ENCODE data around the gene CXCL16.

The CXCL16 gene

GRCh38 chr17:4725646-4726310 is 13.9 kb downstream of the CXCL16 start:
- Histone ChIP-seq H3K27ac (ENCODE audit: low read depth, low read length) (no peak overlapping the region), H3K4ac (ENCODE audit: low read depth, low read length) (no peak overlapping the region), H2AK5ac (ENCODE audit: low read length) (no peak overlapping the region), H3K9ac (ENCODE audit: low read length) (no peak overlapping the region), H2BK12ac (ENCODE audit: low read length) (no peak overlapping the region), H3K14ac (ENCODE audit: low read length) (no peak overlapping the region), H3K18ac (ENCODE audit: low read length) (no peak overlapping the region), H3K4me1 (ENCODE audit: control insufficient read depth in 1 of 2, insufficient read depth in 2 of 2, low read length in 2 of 2) (peaks cover 0 to 2% of the 10 kb centered on the region in 2 experiments), H4K8ac (ENCODE audit: low read depth, low read length) (no peak overlapping the region), H4K12ac (ENCODE audit: low read depth, low read length) (no peak overlapping the region), H4K91ac (ENCODE audit: low read depth, low read length) (no peak overlapping the region), H3K79me1 (ENCODE audit: low read length) (no peaks in the 10 kb centered on the region), H3K27me3 (ENCODE audit: insufficient read depth, low read length) (no peaks in the 10 kb centered on the region), H2AFZ (ENCODE audit: insufficient read depth, low read length, poor library complexity) (no peak overlapping the region), H2BK5ac (ENCODE audit: low read depth, low read length, poor library complexity) (no peak overlapping the region), H3K23ac (ENCODE audit: low read length) (no peak overlapping the region), H2BK120ac (ENCODE audit: insufficient read depth, low read length, poor library complexity) (no peak overlapping the region), H3K79me2 (ENCODE audit: control insufficient read depth, insufficient read depth, low read length, poor library complexity) (no peaks in the 10 kb centered on the region), H3K9me3 (ENCODE audit: insufficient read depth, low read depth, low read length) (peaks cover 4% of the 10 kb centered on the region), H3K4me2 (ENCODE audit: low read length) (no peak overlapping the region), H3K4me3 (ENCODE audit: low read depth, low read length) (no peak overlapping the region), H3K36me3 (ENCODE audit: control insufficient read depth in 1 of 2, insufficient read depth in 2 of 2, low read length in 2 of 2) (no peaks in the 10 kb centered on the region)
- DNase-seq: no peak
- WGBS (ENCODE audit: extremely low coverage, insufficient coverage, insufficient read length): no CpG with 5 or more reads among the region's 9 CpGs

GRCh38 chr17:4724650-4725049 is 15.1 kb downstream of the CXCL16 start:
- no peak overlapping the region for H3K27ac ChIP-seq (ENCODE audit: low read depth, low read length)
- H3K4ac ChIP-seq (ENCODE audit: low read depth, low read length): no peak overlapping the region
- no peak overlapping the region for H4K12ac ChIP-seq (ENCODE audit: low read depth, low read length)
- H2BK12ac ChIP-seq (ENCODE audit: low read length): no peak overlapping the region
- no peaks in the 10 kb centered on the region for H3K27me3 ChIP-seq (ENCODE audit: insufficient read depth, low read length)
- no peak overlapping the region for H2AFZ ChIP-seq (ENCODE audit: insufficient read depth, low read length, poor library complexity)
- peaks cover 4% of the 10 kb centered on the region for H3K9me3 ChIP-seq (ENCODE audit: insufficient read depth, low read depth, low read length)
- H3K79me2 ChIP-seq (ENCODE audit: control insufficient read depth, insufficient read depth, low read length, poor library complexity): no peaks in the 10 kb centered on the region
- no peak overlapping the region for H2AK5ac ChIP-seq (ENCODE audit: low read length)
- no peaks in the 10 kb centered on the region for H3K36me3 ChIP-seq (ENCODE audit: control insufficient read depth in 1 of 2, insufficient read depth in 2 of 2, low read length in 2 of 2)
- H3K14ac ChIP-seq (ENCODE audit: low read length): no peak overlapping the region
- no peak overlapping the region for H3K9ac ChIP-seq (ENCODE audit: low read length)
- no peak overlapping the region for H2BK120ac ChIP-seq (ENCODE audit: insufficient read depth, low read length, poor library complexity)
- no CpG with 5 or more reads among the region's 5 CpGs for WGBS (ENCODE audit: extremely low coverage, insufficient coverage, insufficient read length)
- no peak overlapping the region for H3K4me3 ChIP-seq (ENCODE audit: low read depth, low read length)
- no peaks in the 10 kb centered on the region for H3K4me1 ChIP-seq (ENCODE audit: control insufficient read depth in 1 of 2, insufficient read depth in 2 of 2, low read length in 2 of 2)
- no peak overlapping the region for H3K4me2 ChIP-seq (ENCODE audit: low read length)
- H3K79me1 ChIP-seq (ENCODE audit: low read length): no peaks in the 10 kb centered on the region
- H4K91ac ChIP-seq (ENCODE audit: low read depth, low read length): no peak overlapping the region
- DNase-seq: no peak
- no peak overlapping the region for H4K8ac ChIP-seq (ENCODE audit: low read depth, low read length)
- no peak overlapping the region for H3K18ac ChIP-seq (ENCODE audit: low read length)
- H3K23ac ChIP-seq (ENCODE audit: low read length): no peak overlapping the region
- no peak overlapping the region for H2BK5ac ChIP-seq (ENCODE audit: low read depth, low read length, poor library complexity)

DNA sequence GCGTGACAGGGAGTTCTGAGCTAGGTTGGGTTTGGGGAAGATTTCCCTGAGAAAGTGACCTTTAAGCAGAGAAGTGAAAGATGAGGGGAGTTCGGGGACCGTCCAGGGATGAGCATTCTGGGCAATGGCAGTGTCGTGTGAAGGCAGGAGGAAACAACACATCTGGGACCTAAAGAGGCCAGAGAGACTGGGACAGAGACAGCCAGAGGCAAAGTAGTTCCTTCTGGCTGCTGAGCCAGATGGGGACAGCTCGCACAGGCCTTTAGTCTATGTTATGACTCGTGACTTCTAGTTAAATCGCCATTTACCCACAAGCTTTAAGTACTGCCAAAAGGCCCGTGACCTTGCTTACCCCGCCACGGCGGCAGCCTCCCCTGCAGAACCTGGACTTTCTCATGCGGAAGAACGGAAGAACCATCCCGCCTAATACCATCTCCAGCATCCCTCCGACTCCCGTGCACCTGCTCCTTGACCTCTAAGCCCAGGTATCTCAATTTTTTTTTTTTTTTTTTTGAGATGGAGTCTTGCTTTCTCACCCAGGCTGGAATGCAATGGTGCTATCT is 17.0 kb downstream of the CXCL16 start:
- Histone ChIP-seq H3K14ac (ENCODE audit: low read length) (no peak overlapping the region), H3K4me1 (ENCODE audit: control insufficient read depth in 1 of 2, insufficient read depth in 2 of 2, low read length in 2 of 2) (no peaks in the 10 kb centered on the region), H3K9me3 (ENCODE audit: insufficient read depth, low read depth, low read length) (peaks cover 4% of the 10 kb centered on the region), H4K8ac (ENCODE audit: low read depth, low read length) (no peak overlapping the region), H3K36me3 (ENCODE audit: control insufficient read depth in 1 of 2, insufficient read depth in 2 of 2, low read length in 2 of 2) (no peaks in the 10 kb centered on the region), H3K27ac (ENCODE audit: low read depth, low read length) (no peak overlapping the region), H2BK12ac (ENCODE audit: low read length) (no peak overlapping the region), H3K23ac (ENCODE audit: low read length) (no peak overlapping the region), H3K79me1 (ENCODE audit: low read length) (no peaks in the 10 kb centered on the region), H4K12ac (ENCODE audit: low read depth, low read length) (no peak overlapping the region), H2BK120ac (ENCODE audit: insufficient read depth, low read length, poor library complexity) (no peak overlapping the region), H3K18ac (ENCODE audit: low read length) (no peak overlapping the region), H3K9ac (ENCODE audit: low read length) (no peak overlapping the region), H4K91ac (ENCODE audit: low read depth, low read length) (no peak overlapping the region), H3K4ac (ENCODE audit: low read depth, low read length) (no peak overlapping the region), H2AFZ (ENCODE audit: insufficient read depth, low read length, poor library complexity) (no peak overlapping the region), H3K27me3 (ENCODE audit: insufficient read depth, low read length) (no peaks in the 10 kb centered on the region), H3K4me2 (ENCODE audit: low read length) (no peak overlapping the region), H3K79me2 (ENCODE audit: control insufficient read depth, insufficient read depth, low read length, poor library complexity) (no peaks in the 10 kb centered on the region), H2AK5ac (ENCODE audit: low read length) (no peak overlapping the region), H3K4me3 (ENCODE audit: low read depth, low read length) (no peak overlapping the region), H2BK5ac (ENCODE audit: low read depth, low read length, poor library complexity) (no peak overlapping the region)
- DNase-seq: no peak
- no CpG with 5 or more reads among the region's 16 CpGs for WGBS (ENCODE audit: extremely low coverage, insufficient coverage, insufficient read length)

DNA sequence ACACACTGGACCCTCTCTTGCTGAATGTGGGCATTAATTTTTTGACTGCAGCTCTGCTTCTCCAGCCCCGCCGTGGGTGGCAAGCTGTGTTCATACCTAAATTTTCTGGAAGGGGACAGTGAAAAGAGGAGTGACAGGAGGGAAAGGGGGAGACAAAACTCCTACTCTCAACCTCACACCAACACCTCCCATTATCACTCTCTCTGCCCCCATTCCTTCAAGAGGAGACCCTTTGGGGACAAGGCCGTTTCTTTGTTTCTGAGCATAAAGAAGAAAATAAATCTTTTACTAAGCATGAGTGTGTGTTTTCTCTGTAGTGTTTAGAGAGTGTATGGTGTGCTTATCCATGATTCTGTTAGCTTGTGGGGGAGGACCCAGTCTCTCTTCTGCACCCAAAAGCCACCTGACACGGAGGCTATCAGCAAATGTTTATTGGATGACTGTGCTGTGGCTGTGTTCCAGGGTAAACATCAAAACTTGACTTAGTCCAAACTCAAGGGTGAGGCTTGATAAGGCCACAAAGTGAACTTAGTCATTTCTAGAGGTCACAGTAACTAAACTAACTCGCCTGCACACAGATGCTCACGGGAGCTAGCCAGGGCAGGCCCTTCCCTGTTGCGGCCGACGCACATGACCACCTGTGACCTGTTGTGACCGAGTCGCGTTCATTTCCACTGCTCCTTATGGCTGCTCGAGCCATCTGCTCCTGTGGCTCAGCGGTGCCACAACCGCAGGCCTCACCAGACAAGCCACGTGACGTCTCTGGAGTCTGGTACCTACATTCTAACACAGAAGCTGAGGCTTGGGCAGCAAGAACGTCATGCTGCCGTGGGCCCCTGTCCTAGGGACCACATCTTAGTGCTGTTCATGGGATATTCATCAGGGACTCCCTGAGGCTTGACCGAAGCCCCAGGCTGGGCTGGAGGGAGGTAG is 18.3 kb downstream of the CXCL16 start:
- Histone ChIP-seq H3K18ac (ENCODE audit: low read length) (no peak overlapping the region), H3K23ac (ENCODE audit: low read length) (no peak overlapping the region), H3K27ac (ENCODE audit: low read depth, low read length) (no peak overlapping the region), H4K8ac (ENCODE audit: low read depth, low read length) (no peak overlapping the region), H3K9me3 (ENCODE audit: insufficient read depth, low read depth, low read length) (peaks cover 4% of the 10 kb centered on the region), H3K79me1 (ENCODE audit: low read length) (no peaks in the 10 kb centered on the region), H4K91ac (ENCODE audit: low read depth, low read length) (no peak overlapping the region), H3K9ac (ENCODE audit: low read length) (no peak overlapping the region), H3K27me3 (ENCODE audit: insufficient read depth, low read length) (no peaks in the 10 kb centered on the region), H2BK12ac (ENCODE audit: low read length) (no peak overlapping the region), H3K4me1 (ENCODE audit: control insufficient read depth in 1 of 2, insufficient read depth in 2 of 2, low read length in 2 of 2) (no peaks in the 10 kb centered on the region), H3K14ac (ENCODE audit: low read length) (no peak overlapping the region), H3K79me2 (ENCODE audit: control insufficient read depth, insufficient read depth, low read length, poor library complexity) (no peaks in the 10 kb centered on the region), H3K4me2 (ENCODE audit: low read length) (no peak overlapping the region), H4K12ac (ENCODE audit: low read depth, low read length) (no peak overlapping the region), H2BK5ac (ENCODE audit: low read depth, low read length, poor library complexity) (no peak overlapping the region), H3K4me3 (ENCODE audit: low read depth, low read length) (no peak overlapping the region), H3K4ac (ENCODE audit: low read depth, low read length) (no peak overlapping the region), H3K36me3 (ENCODE audit: control insufficient read depth in 1 of 2, insufficient read depth in 2 of 2, low read length in 2 of 2) (no peaks in the 10 kb centered on the region), H2AFZ (ENCODE audit: insufficient read depth, low read length, poor library complexity) (no peak overlapping the region), H2AK5ac (ENCODE audit: low read length) (no peak overlapping the region), H2BK120ac (ENCODE audit: insufficient read depth, low read length, poor library complexity) (no peak overlapping the region)
- no CpG with 5 or more reads among the region's 20 CpGs for WGBS (ENCODE audit: extremely low coverage, insufficient coverage, insufficient read length)
- DNase-seq: no peak

Data from trophoblast cell (in vitro differentiated cells and primary cell).